HepG2 (cell line): ENCODE results near the gene TAF6. TPM values are rescaled to one million over a fixed set of nuclear protein-coding genes. Genes with fewer than 3 reads are reported as not detected.

Source experiments
- BHLHE40 ChIP-seq: IDR thresholded peaks from 2 replicates; pipeline ENCODE4 v1.6.1; 2011; ENCODE audit warnings: low read length, improper control_type of control experiment
- CHD4 ChIP-seq: fragments of 200-600 bp; sonication (generic); IDR thresholded peaks from 2 replicates; pipeline ENCODE4 v1.7.0; 2017; ENCODE audit warnings: mild to moderate bottlenecking, low read length, borderline replicate concordance
- ELF3 ChIP-seq: IDR thresholded peaks from 2 replicates; pipeline ENCODE4 v1.6.1; 2016; ENCODE audit warnings: missing genetic modification reagents, missing compliant biosample characterization
- ETS1 ChIP-seq: sonication (generic); formaldehyde crosslinking; IDR thresholded peaks from 2 replicates; pipeline ENCODE4 v1.4.0; 2020; ENCODE audit warnings: missing genetic modification reagents
- FLYWCH1 ChIP-seq: sonication (generic); formaldehyde crosslinking; IDR thresholded peaks from 2 replicates; pipeline ENCODE4 v1.8.1; 2023; ENCODE audit warnings: mild to moderate bottlenecking, missing genetic modification reagents
- IKZF5 ChIP-seq: IDR thresholded peaks from 2 replicates; pipeline ENCODE4 v1.6.1; 2018; ENCODE audit warnings: missing genetic modification reagents, mild to moderate bottlenecking, missing compliant biosample characterization
- KLF11 ChIP-seq: IDR thresholded peaks from 2 replicates; pipeline ENCODE4 v1.6.1; 2016; ENCODE audit warnings: missing compliant biosample characterization
- MED8 ChIP-seq: sonication (generic); formaldehyde crosslinking; IDR thresholded peaks from 2 replicates; pipeline ENCODE4 v1.8.1; 2023; ENCODE audit warnings: mild to moderate bottlenecking, missing genetic modification reagents; ENCODE audit not compliant: insufficient replicate concordance
- MYC ChIP-seq: sonication (generic); formaldehyde crosslinking; IDR thresholded peaks from 2 replicates; pipeline ENCODE4 v1.9.0; 2021; ENCODE audit warnings: missing genetic modification reagents, borderline replicate concordance
- PAF1 ChIP-seq: IDR thresholded peaks from 2 replicates; pipeline ENCODE4 v1.6.1; 2016; ENCODE audit warnings: missing genetic modification reagents, missing compliant biosample characterization
- SAFB2 ChIP-seq: sonication (generic); formaldehyde crosslinking; IDR thresholded peaks from 2 replicates; pipeline ENCODE4 v1.5.1; 2020; ENCODE audit warnings: missing genetic modification reagents, low read depth, mild to moderate bottlenecking, borderline replicate concordance
- SP140L ChIP-seq: sonication (generic); formaldehyde crosslinking; IDR thresholded peaks from 2 replicates; pipeline ENCODE4 v1.4.0; 2020; ENCODE audit warnings: missing genetic modification reagents, borderline replicate concordance
- SPEN ChIP-seq: sonication (generic); formaldehyde crosslinking; IDR thresholded peaks from 2 replicates; pipeline ENCODE4 v1.5.1; 2020; ENCODE audit warnings: low read depth, mild to moderate bottlenecking, missing genetic modification reagents
- TRIM24 ChIP-seq: sonication (generic); formaldehyde crosslinking; IDR thresholded peaks from 2 replicates; pipeline ENCODE4 v1.8.0; 2022; ENCODE audit warnings: mild to moderate bottlenecking, missing genetic modification reagents
- TSC22D2 ChIP-seq: sonication (generic); formaldehyde crosslinking; IDR thresholded peaks from 2 replicates; pipeline ENCODE4 v1.5.1; 2020; ENCODE audit warnings: missing genetic modification reagents, mild to moderate bottlenecking, borderline replicate concordance
- ZBTB43 ChIP-seq: sonication (generic); formaldehyde crosslinking; conservative IDR thresholded peaks from 2 replicates; pipeline ENCODE4 v1.4.0; 2020; ENCODE audit warnings: missing genetic modification reagents
- ZNF260 ChIP-seq: sonication (generic); formaldehyde crosslinking; IDR thresholded peaks from 2 replicates; pipeline ENCODE4 v1.4.0; 2020; ENCODE audit warnings: missing genetic modification reagents, low read depth, mild to moderate bottlenecking, borderline replicate concordance
- ZNF280D ChIP-seq: sonication (generic); formaldehyde crosslinking; IDR thresholded peaks from 2 replicates; pipeline ENCODE4 v1.5.1; 2020; ENCODE audit warnings: mild to moderate bottlenecking, missing genetic modification reagents
- ZNF343 ChIP-seq: sonication (generic); formaldehyde crosslinking; IDR thresholded peaks from 2 replicates; pipeline ENCODE4 v1.4.0; 2020; ENCODE audit warnings: mild to moderate bottlenecking, missing genetic modification reagents
- ZNF350 ChIP-seq: sonication (generic); formaldehyde crosslinking; IDR thresholded peaks from 2 replicates; pipeline ENCODE4 v1.4.0; 2020; ENCODE audit warnings: mild to moderate bottlenecking, low read depth, missing genetic modification reagents, borderline replicate concordance
- ZNF446 ChIP-seq: sonication (generic); formaldehyde crosslinking; IDR thresholded peaks from 2 replicates; pipeline ENCODE4 v1.5.0; 2020; ENCODE audit warnings: mild to moderate bottlenecking, missing genetic modification reagents
- ZNF766 ChIP-seq: sonication (generic); formaldehyde crosslinking; IDR thresholded peaks from 2 replicates; pipeline ENCODE4 v1.5.0; 2020; ENCODE audit warnings: missing genetic modification reagents, borderline replicate concordance
- ZNF839 ChIP-seq: sonication (generic); formaldehyde crosslinking; IDR thresholded peaks from 2 replicates; pipeline ENCODE4 v1.4.0; 2020; ENCODE audit warnings: missing genetic modification reagents, mild to moderate bottlenecking, borderline replicate concordance
- polyA plus RNA-seq, 8 experiments: library from polyadenylated mRNA; depleted of rRNA in 3 of 8; stranded (reverse) in 7 of 8; unstranded in 1 of 8; fragments of >200 nt; fragmentation: Illumina TruSeq in 4 of 8; extraction: Trizol in 4 of 8; gene quantifications; 2 replicates each; pipeline versions ENCODE4 v1.2.1 to v1.2.3, GENCODE V29; 2011 to 2016; ENCODE audit warnings: low read depth in 4 of 8, missing spikeins in 1 of 8, mixed read lengths in 1 of 8; ENCODE audit not compliant: insufficient read depth in 1 of 8
- total RNA-seq, 5 experiments: library from RNA; depleted of rRNA; stranded (reverse); fragments of >200 nt; fragmentation: Illumina TruSeq; extraction: Trizol; gene quantifications; 2 replicates each; pipeline ENCODE4 v1.2.3, GENCODE V29; 2016; ENCODE audit warnings: low read depth in 1 of 5

The TAF6 gene
- total and polyA plus RNA-seq, 2 of the 13 experiments (the other 11 are each of a cell fraction or from before 2014, with no cell fraction given): 12.9 to 18.8 TPM

GRCh38 chr7:100158229-100159098 lies 39.3 kb upstream of the TAF6 start, which contains the start of gene TRAPPC14 (continued):
- TF ChIP-seq ZNF280D (CRISPR knock-in tag) (no peak), ZNF839 (no peak), KLF11 (CRISPR knock-in tag) (peak; percentile 80; the same call in 1 of the 2 replicates), SP140L (CRISPR knock-in tag) (no peak), ZNF766 (CRISPR knock-in tag) (peak; percentile 47; the same call in 1 of the 2 replicates), ETS1 (CRISPR knock-in tag) (no peak), ELF3 (CRISPR knock-in tag) (peak; percentile 45), CHD4 (no peak), TSC22D2 (CRISPR knock-in tag) (0 out of 2 replicates have a peak, but pooled peaks have one; percentile 22), SAFB2 (CRISPR knock-in tag) (peak; percentile 67; the same call in 1 of the 2 replicates), FLYWCH1 (CRISPR knock-in tag) (no peak), TRIM24 (CRISPR knock-in tag) (no peak), SPEN (peak; percentile 39; the same call in 1 of the 2 replicates), ZNF446 (CRISPR knock-in tag) (peak; percentile 61; the same call in 1 of the 2 replicates), ZBTB43 (CRISPR knock-in tag) (no peak), PAF1 (CRISPR knock-in tag) (no peak), ZNF260 (CRISPR knock-in tag) (no peak), BHLHE40 (no peak), MYC (peak; percentile 26; the same call in 1 of the 2 replicates), ZNF350 (CRISPR knock-in tag) (peak; percentile 45; the same call in 1 of the 2 replicates), ZNF343 (CRISPR knock-in tag) (0 out of 2 replicates have a peak, but pooled peaks have one; percentile 58), MED8 (CRISPR knock-in tag) (no peak), IKZF5 (CRISPR knock-in tag) (peak; percentile 65; the same call in 1 of the 2 replicates)
